GM12874 (cell line): ENCODE results near the gene SORCS3.

Experiments used
- CTCF ChIP-seq: IDR thresholded peaks from 2 replicates; pipeline ENCODE4 v1.5.1; 2011; ENCODE audit warnings: low read depth, mild to moderate bottlenecking, control low read depth, low read length, moderate library complexity; ENCODE audit not compliant: insufficient read depth

The SORCS3 gene

GRCh38 chr10:104639590-104640338 lies 1.3 kb upstream of the SORCS3 start:
- TF ChIP-seq CTCF: no peak

- 0 out of 2 replicates have a peak, but pooled peaks have one; percentile 2 for TF ChIP-seq CTCF
Measured at GRCh38 chr10:104640339-104641186, 527 bp upstream of the SORCS3 start.

GRCh38 chr10:104641937-104642657 lies 1.0 kb downstream of the SORCS3 start:
- no peak for TF ChIP-seq CTCF

- TF ChIP-seq CTCF: peak; percentile 42
Measured at GRCh38 chr10:104642658-104643302, 1.7 kb downstream of the SORCS3 start.

GRCh38 chr10:104643303-104643663 lies 2.2 kb downstream of the SORCS3 start:
- no peak for TF ChIP-seq CTCF

GRCh38 chr10:104646146-104646545 lies 5.1 kb downstream of the SORCS3 start:
- TF ChIP-seq CTCF: no peak
